Right lobe of liver (tissue), 6 donors: ENCODE results near the gene CSF2. TPM values are rescaled to one million over a fixed set of nuclear protein-coding genes. Genes with fewer than 3 reads are reported as not detected.

Experiments
- ATAC-seq, 4 donors: fragments of 200-7000 bp; cut with Tn5 transposase; one replicate each; pipeline ENCODE4 v1.9.1; 2020; ENCODE audit warnings: mild to moderate bottlenecking in 4 of 4, moderate library complexity in 4 of 4
- DNase-seq, 3 donors: peaks; one replicate each; pipeline ENCODE4 v3.0.0-alpha.2; 2020
- H3K27ac ChIP-seq, 3 donors: fragments of 200-600 bp; one replicate each; pipeline ENCODE4 v1.8.0; 2022
- H3K27me3 ChIP-seq, 2 donors: fragments of 200-600 bp; one replicate each; pipeline ENCODE4 v1.8.0; 2022
- H3K36me3 ChIP-seq, 4 donors: fragments of 200-600 bp; sonication (generic) in 1 of 4; one replicate each; pipeline versions ENCODE4 v1.5.1 to v1.8.0; 2017 to 2022; ENCODE audit warnings: control low read depth in 1 of 4
- H3K4me1 ChIP-seq, 4 donors: fragments of 200-600 bp; sonication (generic) in 1 of 4; one replicate each; pipeline versions ENCODE4 v1.5.1 to v1.8.0; 2017 to 2022; ENCODE audit warnings: control low read depth in 1 of 4
- H3K4me3 ChIP-seq, 3 donors: fragments of 200-600 bp; one replicate each; pipeline ENCODE4 v1.8.0; 2022
- H3K9me3 ChIP-seq, 4 donors: fragments of 200-600 bp; sonication (generic) in 1 of 4; one replicate each; pipeline versions ENCODE4 v1.5.1 to v1.8.0; 2017 to 2022; ENCODE audit warnings: control low read depth in 1 of 4
- CTCF ChIP-seq, 4 donors: fragments of 200-600 bp in 3 of 4; fragments of 450-650 bp in 1 of 4; IDR thresholded peaks; one replicate each; pipeline versions ENCODE4 v1.5.1 to v1.8.0; 2016 to 2022; ENCODE audit warnings: antibody characterized with exemption in 4 of 4, mild to moderate bottlenecking in 2 of 4
- POLR2A ChIP-seq: fragments of 450-650 bp; IDR thresholded peaks from one replicate; pipeline ENCODE4 v1.6.1; 2017; ENCODE audit warnings: antibody characterized with exemption, mild to moderate bottlenecking
- WGBS: methylation state at CpG from one replicate; pipeline ENCODE4 v1.1.6; 2018; ENCODE audit warnings: low coverage, low lambda C conversion rate; ENCODE audit not compliant: insufficient coverage; ENCODE audit errors: missing lambda C conversion rate; 5-methylcytosine and 5-hydroxymethylcytosine counted together
- intact Hi-C, 2 donors: fragments of 100-400 bp; cut with DNase I; formaldehyde crosslinking; loops; one replicate each; pipeline versions ENCODE4 v1.11.2 to v1.14.1; 2022
- total RNA-seq, 6 experiments: library from RNA; depleted of rRNA in 2 of 6; stranded (reverse); fragments of >200 nt in 2 of 6; fragmentation: NEBNext Ultra II Directional in 3 of 6; extraction: Animal tissue kit (Norgen Biotek cat#: 25700) in 3 of 6; gene quantifications; one replicate each; pipeline versions ENCODE4 v1.1.0 to v1.2.4, GENCODE V29; 2016 to 2023
- donor health status: DM: no; HTN: yes; CAD: no.
- donor health status: DM: no; HTN: no; CAD: no.
- donor health status: DM: no; HTN: no; CAD: no.
- donor health status: DM: no; HTN: yes; CAD: no.
- donor health status: DM: no; HTN: yes; CAD: no.

The CSF2 gene
- total RNA-seq, 6 experiments from 2014 or later: not detected

DNA sequence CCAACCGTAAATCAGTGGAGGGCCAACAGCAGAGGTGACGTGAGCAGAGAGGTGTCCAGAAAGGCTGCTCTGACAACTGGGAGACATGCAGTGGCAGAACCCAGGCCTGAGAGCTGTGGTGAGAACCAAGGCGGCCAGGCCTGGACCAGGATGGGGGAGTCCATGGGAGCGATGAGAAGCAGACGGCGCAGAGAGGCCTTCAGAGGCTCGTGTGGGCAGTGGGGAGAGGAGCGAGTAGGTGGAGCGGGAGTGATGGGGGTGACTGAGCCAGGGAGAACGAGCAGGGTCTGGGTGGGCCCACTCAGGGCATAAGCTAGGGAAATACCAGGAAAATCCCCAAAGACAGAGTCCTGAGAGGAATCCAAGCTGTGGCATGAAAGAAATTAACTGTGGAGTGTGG, 21.1 kb upstream of the CSF2 start:
- Histone ChIP-seq H3K4me1 (no peaks in the 10 kb centered on the region), H3K9me3 (no peaks in the 10 kb centered on the region), H3K27me3 (no peaks in the 10 kb centered on the region), H3K36me3 (no peaks in the 10 kb centered on the region), H3K4me3 (no peak overlapping the region), H3K27ac (no peak overlapping the region)
- DNase-seq (peak in 1 of 3 donors; percentile 43), ATAC-seq (no peak)
- WGBS: 60% methylated on average over 7 of the region's 10 CpGs
- TF ChIP-seq CTCF (IDR thresholded peaks at IDR 0.05): no peak
- no peak for TF ChIP-seq POLR2A
- intact Hi-C loops: no loop called here

- no peaks in the 10 kb centered on the region for H3K9me3 ChIP-seq
- DNase-seq (no peak), ATAC-seq (no peak)
- no peaks in the 10 kb centered on the region for H3K4me1 ChIP-seq
- intact Hi-C loops: no loop called here
- WGBS: 20% methylated on average over 1 of the region's 4 CpGs
- H3K27ac ChIP-seq: no peak overlapping the region
- H3K36me3 ChIP-seq: no peaks in the 10 kb centered on the region
- TF ChIP-seq POLR2A: no peak
- TF ChIP-seq CTCF (IDR thresholded peaks at IDR 0.05): no peak
- no peak overlapping the region for H3K4me3 ChIP-seq
- no peaks in the 10 kb centered on the region for H3K27me3 ChIP-seq
These were observed 20.1 kb upstream of the CSF2 start for GRCh38 chr5:132053483-132053882.

- no peak for TF ChIP-seq CTCF (IDR thresholded peaks at IDR 0.05)
- no peak for TF ChIP-seq POLR2A
- peak in 2 of 3 donors; percentile 30 to 34 for DNase-seq
- no peaks in the 10 kb centered on the region for H3K9me3 ChIP-seq
- no peaks in the 10 kb centered on the region for H3K4me1 ChIP-seq
- H3K4me3 ChIP-seq: no peak overlapping the region
- no peak for ATAC-seq
- WGBS: 80% methylated on average over 1 of the region's 10 CpGs
- no peaks in the 10 kb centered on the region for H3K36me3 ChIP-seq
- intact Hi-C loops: no loop called here
- no peak overlapping the region for H3K27ac ChIP-seq
- H3K27me3 ChIP-seq: no peaks in the 10 kb centered on the region
These were observed 19.4 kb upstream of the CSF2 start for GRCh38 chr5:132054031-132054696.

- intact Hi-C loops: no loop called here
- no peaks in the 10 kb centered on the region for H3K36me3 ChIP-seq
- TF ChIP-seq CTCF (IDR thresholded peaks at IDR 0.05) (no peak), POLR2A (no peak)
- H3K27me3 ChIP-seq: no peaks in the 10 kb centered on the region
- no peak overlapping the region for H3K27ac ChIP-seq
- H3K4me3 ChIP-seq: no peak overlapping the region
- DNase-seq (peak in 1 of 3 donors; percentile 22), ATAC-seq (no peak)
- 55% methylated on average over 6 of the region's 9 CpGs for WGBS
- no peaks in the 10 kb centered on the region for H3K4me1 ChIP-seq
- H3K9me3 ChIP-seq: no peaks in the 10 kb centered on the region
These were observed 18.7 kb upstream of the CSF2 start for GRCh38 chr5:132054697-132055440.
